Right ventricle myocardium inferior (tissue), 1 donor: ENCODE data around the gene SEMA6B. TPM values are rescaled to one million over a fixed set of nuclear protein-coding genes. Genes with fewer than 3 reads are reported as not detected.
"Not testable (repeated sequence)": the region's sequence is repeated elsewhere in the genome, so short reads cannot be mapped to it uniquely, and the experiment has no call there.

Experiments
- ATAC-seq: fragments of 200-7000 bp; cut with Tn5 transposase; one replicate; pipeline ENCODE4 v1.9.1; 2020; ENCODE audit warnings: mild to moderate bottlenecking, moderate library complexity
- DNase-seq: peaks from one replicate; pipeline ENCODE4 v3.0.0; 2021; ENCODE audit errors: missing footprints
- intact Hi-C: fragments of 100-400 bp; cut with DNase I; formaldehyde crosslinking; loops from one replicate; pipeline ENCODE4 v1.11.0; 2022
- total RNA-seq: library from RNA; stranded (reverse); fragmentation: NEBNext Ultra II Directional; extraction: Animal tissue kit (Norgen Biotek cat#: 25700); gene quantifications from one replicate; pipeline ENCODE4 v1.2.1, GENCODE V29; 2021
- donor health status: DM: no; HTN: yes; CAD: no; lungs with severe emphysema.

The SEMA6B gene
- total RNA-seq, 1 donor from 2014 or later = 16.7 TPM

DNA sequence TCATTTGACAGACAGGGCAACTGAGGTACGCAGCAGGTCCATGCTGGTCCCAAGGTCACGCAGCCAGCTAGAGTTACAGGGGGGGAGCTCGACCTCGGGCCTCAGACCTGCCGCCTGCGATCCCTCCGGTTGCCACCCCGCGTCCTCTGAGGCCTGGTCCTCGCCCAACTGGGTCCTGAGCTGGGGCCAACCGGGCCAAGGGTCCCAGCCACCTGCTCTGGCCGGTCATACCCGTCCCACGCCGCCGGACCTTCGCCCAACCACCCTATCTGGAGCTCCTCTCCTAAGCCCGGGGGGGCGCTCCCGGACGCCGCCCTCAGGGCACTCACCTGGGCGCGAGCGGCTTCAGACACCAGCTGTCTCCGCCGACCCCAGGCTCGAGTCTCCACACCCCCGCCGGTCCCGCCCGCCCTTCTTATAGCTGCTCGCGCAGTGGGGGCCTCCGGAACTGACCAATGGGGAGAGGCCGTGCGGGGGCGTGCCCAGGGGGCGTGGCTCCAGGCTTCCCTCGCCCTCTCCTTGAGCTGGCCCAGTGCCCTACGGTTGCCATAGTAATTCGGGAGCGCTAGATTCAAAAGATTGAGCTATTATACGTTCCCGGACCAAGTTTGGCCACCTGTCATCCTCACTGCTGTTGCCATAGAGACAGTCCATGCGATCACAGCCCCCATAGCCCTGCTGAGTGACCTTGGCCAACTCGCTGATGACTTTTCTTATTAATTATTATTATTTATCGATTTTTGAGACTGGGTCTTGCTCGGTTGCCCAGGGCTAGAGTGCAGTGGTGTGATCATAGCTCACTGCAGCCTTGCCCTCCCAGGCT is 24.4 kb downstream of the SEMA6B start, which contains the start of gene PLIN5:
Gene PLIN5 (minus strand): TSS at position 389 of the 823 bp plus-strand sequence. CDS start 1,150 bp downstream, outside the sequence.
- intact Hi-C loops = loop anchor here (10.0 kb wide), 1 partner anchor 260 kb away; the partner anchor contains the start of gene SHD
- peak; percentile 88 for ATAC-seq
- peak; percentile 91 for DNase-seq

DNA sequence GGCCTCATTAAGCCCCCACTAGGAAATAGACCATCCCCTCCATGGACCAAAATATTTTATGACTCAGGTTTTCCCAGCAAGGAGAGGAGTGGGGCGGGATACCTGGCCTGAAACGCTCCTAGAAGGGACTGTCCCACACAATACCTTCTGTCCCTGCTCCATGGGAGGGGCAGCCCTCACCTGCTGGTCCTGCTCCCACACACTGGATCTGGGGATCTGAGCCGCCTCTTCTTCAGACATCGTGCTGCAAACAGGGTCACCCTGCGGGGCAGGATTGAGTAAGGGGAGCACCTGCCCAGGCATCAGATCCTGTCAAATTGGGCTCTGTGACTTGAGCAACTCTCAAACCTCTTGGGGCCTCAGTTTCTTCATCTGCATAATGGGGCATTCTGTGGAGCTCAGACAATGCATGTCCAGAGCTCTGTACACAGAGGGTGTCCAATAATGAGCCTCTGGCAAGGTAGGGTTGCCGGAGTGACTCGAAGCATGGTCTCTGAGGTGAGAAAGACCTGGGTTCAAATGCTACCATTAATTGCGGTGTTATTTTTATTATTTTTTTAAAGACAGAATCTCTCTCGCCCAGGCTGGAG is 25.6 kb downstream of the SEMA6B start:
- intact Hi-C loops = loop anchor here (10.0 kb wide), 1 partner anchor 259 kb away; the partner anchor contains the start of gene SHD
- no peak for ATAC-seq

DNA sequence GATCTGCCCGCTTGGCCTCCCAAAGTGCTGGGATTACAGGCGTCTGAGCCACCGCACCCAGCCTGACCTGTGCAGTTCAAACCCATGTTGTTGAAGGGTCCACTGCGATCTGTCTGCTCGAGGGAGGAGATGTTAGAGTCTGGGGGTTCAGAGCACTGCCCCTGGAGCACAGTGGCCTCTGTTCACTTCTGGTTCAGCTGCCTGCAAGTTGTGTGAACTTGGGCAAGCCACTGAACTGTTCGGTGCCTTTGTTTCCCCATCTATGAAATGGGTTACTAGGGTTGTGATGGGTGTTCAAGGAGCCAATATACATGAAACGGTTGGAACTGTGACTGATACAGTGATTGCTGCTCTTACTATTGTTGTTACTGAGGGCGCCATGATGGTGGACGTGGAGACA is 26.1 kb downstream of the SEMA6B start:
- ATAC-seq = no peak
- intact Hi-C loops = loop anchor here (10.0 kb wide), 1 partner anchor 259 kb away; the partner anchor contains the start of gene SHD
- no peak for DNase-seq

More for the DNA sequence above, 25.6 kb downstream of the SEMA6B start:
- no peak for DNase-seq

GRCh38 chr19:4531562-4532165 is 27.8 kb downstream of the SEMA6B start:
- ATAC-seq = no peak
- intact Hi-C loops = loop anchor here (10.0 kb wide), 1 partner anchor 257 kb away; the partner anchor contains the start of gene SHD
- DNase-seq = no peak

DNA sequence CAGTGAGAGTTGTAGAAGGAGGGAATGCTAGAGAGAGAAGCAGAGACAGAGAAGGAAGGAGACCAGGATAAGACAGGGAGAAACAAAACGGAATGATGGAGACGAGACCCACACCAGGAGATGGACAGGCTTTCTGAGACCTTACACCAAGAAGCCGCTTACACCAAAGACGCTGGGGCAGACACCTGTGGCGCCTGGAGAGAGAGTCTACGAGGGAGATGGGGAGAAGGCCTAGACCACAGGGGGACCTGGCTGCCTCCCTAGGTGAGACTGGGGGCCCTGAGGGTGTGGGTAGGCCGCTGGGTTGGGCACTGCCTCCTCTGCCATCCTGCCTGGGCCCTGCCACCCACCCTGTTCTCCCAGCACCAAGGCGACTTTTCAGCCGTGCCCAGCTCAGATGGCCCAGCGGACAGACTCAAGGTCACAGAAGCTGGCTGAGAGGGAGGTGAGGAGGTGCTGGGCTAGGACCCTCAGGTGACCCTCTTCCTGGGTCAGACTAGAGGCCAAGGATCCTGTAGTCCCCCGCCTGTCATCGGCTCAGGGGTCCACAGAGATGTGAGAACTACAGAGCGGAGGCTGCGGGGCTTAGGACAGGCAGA is 29.5 kb downstream of the SEMA6B start:
- ATAC-seq (no peak), DNase-seq (no peak)
- intact Hi-C loops = loop anchor here (10.0 kb wide), 1 partner anchor 255 kb away; the partner anchor contains the start of gene SHD

- intact Hi-C loops = no loop called here
- DNase-seq = no peak
- no peak for ATAC-seq
Observed at GRCh38 chr19:4528843-4529242, 30.6 kb downstream of the SEMA6B start.

DNA sequence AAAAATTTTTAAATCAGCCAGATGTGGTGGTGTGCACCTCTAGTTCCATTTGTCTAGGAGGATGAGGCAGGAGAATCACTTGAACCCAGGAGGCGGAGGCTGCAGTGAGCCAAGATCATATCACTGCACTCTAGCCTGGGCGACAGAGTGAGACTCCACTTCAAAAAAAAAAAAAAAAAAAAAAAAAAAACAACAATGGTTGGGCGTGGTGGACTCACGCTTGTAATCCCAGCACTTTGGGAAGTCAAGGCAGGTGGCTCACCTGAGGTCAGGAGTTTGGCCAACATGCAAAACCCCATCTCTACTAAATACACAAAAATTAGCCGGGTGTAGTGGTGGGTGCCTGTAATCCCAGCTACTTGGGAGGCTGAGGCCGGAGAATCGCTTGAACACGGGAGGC is 32.1 kb downstream of the SEMA6B start:
- intact Hi-C loops, ATAC-seq, DNase-seq: not testable (repeated sequence)

GRCh38 chr19:4525563-4526002 is 33.9 kb downstream of the SEMA6B start:
- intact Hi-C loops = no loop called here
- DNase-seq = no peak
- ATAC-seq = no peak

DNA sequence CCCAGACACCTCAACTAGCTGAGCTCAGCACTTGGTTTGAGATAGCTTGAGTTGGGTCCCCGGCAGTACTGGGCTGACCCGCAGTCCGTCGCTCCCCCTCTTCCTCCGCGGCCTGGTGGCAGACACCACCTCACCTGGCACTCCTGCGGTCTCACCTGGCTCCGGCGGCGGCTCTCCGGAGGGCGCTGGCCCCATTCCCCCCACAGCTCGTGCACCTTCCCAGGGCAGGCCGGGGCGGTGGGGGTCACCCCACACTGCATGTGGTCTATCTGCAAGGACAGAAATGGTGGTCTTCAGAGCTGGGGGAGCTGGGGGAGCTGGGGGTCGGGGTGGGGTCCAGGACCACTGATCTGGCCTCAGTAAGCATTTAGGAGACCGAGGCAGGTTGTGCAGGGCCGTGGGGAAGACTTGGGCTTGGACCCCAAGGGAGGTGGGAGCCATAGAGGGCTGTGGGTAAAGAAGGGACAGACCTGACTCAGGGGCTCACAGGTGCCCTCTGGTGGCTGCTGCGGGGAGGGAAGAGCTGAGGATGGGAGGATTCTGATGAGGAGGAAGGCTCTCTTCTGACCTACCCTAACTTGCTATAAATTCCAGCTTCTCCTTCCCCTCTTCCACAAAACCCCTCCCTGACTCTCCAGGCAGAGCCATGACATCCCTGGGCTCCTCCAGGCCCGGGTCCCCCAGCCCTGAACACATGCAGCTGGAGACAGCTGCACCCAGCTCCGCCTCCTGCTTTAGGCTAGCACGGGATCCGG is 34.5 kb downstream of the SEMA6B start:
- intact Hi-C loops = no loop called here
- no peak for DNase-seq
- ATAC-seq = peak; percentile 37

DNA sequence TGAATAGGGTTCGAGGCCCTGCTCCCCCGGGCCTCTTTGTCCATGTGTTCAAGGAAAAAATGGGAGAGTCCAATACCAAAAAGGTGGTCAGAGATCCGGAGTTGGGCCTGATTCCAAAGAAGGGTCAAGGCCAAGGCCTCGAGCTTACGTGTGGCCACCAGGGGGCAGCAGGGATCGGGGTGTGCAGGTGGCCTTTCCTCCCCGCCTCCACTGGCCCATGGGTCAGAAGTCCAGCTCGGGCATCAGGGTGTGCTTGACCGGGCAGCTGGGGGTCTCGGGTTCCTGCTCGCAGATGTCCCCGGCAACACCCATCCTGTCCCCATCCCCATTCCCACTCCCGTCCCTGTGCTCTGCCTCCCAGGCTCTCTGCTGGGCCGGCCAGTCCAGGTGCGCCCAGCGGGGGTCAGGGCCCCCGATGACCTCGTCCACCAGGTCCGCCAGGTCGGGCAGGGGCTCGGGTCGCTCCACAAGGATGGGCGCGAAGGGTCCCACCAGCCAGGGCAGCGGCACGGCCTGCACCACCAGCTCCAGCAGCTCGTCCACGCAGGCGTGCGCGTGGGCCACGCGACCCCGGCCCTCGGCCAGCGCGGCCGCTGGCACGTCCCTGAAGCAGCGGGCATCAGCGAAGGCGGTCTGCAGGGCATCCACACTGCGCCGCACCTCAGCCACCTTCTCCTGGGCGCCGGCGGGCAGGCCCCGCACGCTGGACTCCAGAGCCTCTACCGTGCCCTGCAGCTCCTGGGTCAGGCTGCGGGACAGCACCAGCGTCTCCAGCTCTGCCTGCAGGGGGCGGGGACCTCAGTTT is 36.0 kb downstream of the SEMA6B start:
- no peak for ATAC-seq
- intact Hi-C loops = no loop called here
- no peak for DNase-seq

DNA sequence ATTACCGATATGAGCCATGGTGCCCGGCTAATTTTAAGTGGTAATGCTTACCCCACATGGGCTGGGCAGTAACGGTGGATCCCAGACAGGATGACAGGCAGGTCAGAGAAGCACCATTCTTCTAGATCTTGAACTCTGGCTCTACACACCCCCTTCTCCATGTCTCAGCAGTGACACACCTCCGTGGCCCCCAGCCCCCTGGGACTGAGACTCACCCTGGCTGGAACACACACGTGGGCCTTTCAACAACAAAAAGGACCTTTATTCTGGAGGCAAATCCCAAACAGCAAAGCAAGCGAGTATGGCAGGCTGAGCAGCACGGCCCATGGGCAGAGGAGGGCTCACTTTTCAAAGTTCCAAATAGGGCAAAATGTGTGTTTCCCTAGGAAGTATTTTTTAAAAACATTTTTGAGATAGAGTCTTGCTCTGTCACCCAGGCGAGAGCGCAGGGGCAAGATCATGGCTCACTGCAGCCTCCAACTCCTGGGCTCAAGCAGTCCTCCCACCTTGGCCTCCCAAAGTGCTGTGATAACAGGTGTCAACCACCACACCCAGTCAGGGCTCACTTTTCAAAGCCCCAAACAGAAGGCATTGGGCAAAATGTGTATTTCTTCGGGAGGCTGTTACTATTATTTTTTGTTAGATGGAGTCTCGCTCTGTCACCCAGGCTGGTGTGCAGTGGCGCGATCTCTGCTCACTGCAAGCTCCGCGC is 37.0 kb downstream of the SEMA6B start:
- ATAC-seq = no peak
- intact Hi-C loops = no loop called here
- DNase-seq = no peak

- intact Hi-C loops = no loop called here
- ATAC-seq (no peak), DNase-seq (no peak)
Observed at GRCh38 chr19:4521888-4522242, 37.6 kb downstream of the SEMA6B start.

DNA sequence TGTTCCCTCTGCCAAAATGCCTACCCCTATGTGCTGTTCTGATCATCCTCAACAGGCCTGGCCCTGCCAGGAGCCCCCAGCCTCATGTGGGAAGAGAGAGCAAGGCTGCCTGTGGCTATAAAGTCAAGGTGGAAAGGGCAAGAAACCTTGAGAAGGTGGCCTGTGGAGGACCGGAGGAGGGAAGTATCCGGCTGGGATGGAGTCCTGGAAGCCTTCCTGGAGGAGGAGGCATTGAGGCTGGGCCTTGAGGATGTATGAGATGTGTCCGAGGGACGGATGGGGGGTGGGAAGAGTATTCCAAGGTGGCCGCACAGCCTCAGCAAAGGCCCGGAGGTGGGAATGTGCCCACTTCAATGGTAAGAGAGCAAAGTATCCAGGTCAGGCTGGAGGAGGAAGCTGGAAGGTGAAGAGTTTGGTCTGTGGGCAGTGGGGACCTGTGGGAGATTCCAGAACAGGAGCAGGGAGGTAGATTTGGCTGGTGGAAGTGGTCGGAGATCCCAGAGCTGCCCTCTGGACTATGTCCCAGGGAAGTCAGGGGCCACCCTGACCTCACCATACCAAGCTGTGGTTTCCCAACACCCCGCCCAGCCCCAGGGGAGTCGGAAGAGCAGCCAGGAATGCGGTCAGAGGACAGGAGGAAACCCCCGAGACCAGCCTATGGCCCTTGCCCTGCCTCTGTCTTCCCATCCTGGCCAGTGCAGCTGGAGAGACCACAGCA is 38.2 kb downstream of the SEMA6B start:
- DNase-seq (no peak), ATAC-seq (no peak)
- intact Hi-C loops = no loop called here

- intact Hi-C loops = no loop called here
- ATAC-seq = peak; percentile 70
- DNase-seq = no peak
Observed at GRCh38 chr19:4519521-4520277, 39.8 kb downstream of the SEMA6B start.

DNA sequence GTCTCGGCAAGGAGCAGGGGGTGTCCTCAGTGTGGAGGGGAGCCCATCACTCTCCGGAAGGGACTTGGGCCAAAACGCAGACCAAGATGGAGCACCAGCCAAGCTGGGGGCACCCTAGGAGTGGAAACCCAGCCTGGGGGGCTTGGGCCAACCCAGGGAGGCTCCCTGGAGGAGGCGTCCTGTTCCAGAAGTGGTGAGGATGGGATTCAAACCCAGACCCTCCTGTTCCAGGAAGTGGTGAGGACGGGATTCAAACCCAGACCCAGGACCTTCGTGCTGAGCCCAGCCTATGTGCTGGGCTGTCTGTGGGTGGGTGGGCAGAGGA is 40.4 kb downstream of the SEMA6B start:
- ATAC-seq (no peak), DNase-seq (no peak)
- intact Hi-C loops = no loop called here
